ENCODE measurements around the gene EYA2. TPM values are rescaled to one million over a fixed set of nuclear protein-coding genes. Genes with fewer than 3 reads are reported as not detected.

Gene EYA2
- polyA plus RNA-seq, 1 donor (not counting 4 experiments of a cell fraction or from before 2014, with no cell fraction given): not detected

DNA sequence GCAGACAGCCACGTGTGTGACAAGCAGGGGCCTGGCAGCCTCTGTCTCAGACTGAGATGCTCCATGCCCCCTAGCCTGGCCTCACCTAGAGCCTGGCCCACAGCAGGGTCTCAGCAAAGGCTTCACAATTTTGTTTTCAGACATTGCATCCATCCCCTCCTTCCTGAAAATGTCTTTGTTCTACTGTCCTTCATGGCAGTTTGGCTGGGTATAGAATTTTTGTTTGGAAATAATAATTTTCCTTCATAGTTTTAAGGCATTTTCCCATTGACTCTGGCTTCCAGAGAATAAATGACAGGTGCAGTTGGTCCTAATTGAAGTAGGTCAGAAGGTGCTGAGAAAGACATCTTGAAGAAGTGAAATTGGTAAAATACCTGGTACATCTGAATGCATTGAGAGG lies 216.2 kb downstream of the EYA2 start:
- FAIRE-seq (no peak), DNase-seq (ENCODE audit: low read depth, low spot score) (no peak)
- H3K4me3 ChIP-seq (ENCODE audit: control insufficient read depth in 2 of 3, extremely low read depth in 1 of 3, insufficient read depth in 2 of 3, low read depth in 1 of 3, low read length in 3 of 3): no peak overlapping the region
- dilution Hi-C loops (cut with MboI; ENCODE audit: extremely low pct_ligation_motif_present, low sequenced_read_pairs): no loop called here
- H2AFZ ChIP-seq (ENCODE audit: control insufficient read depth, low read length): no peak overlapping the region
- TF ChIP-seq, protein P1, sequence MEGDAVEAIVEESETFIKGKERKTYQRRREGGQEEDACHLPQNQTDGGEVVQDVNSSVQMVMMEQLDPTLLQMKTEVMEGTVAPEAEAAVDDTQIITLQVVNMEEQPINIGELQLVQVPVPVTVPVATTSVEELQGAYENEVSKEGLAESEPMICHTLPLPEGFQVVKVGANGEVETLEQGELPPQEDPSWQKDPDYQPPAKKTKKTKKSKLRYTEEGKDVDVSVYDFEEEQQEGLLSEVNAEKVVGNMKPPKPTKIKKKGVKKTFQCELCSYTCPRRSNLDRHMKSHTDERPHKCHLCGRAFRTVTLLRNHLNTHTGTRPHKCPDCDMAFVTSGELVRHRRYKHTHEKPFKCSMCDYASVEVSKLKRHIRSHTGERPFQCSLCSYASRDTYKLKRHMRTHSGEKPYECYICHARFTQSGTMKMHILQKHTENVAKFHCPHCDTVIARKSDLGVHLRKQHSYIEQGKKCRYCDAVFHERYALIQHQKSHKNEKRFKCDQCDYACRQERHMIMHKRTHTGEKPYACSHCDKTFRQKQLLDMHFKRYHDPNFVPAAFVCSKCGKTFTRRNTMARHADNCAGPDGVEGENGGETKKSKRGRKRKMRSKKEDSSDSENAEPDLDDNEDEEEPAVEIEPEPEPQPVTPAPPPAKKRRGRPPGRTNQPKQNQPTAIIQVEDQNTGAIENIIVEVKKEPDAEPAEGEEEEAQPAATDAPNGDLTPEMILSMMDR (optimal IDR thresholded peaks at IDR 0.05 in 1 of 3, IDR thresholded peaks at IDR 0.05 in 1 of 3, conservative IDR thresholded peaks at IDR 0.05 in 1 of 3; ENCODE audit: extremely low read depth in 1 of 3, insufficient read depth in 2 of 3, low read length in 3 of 3): no peak
- no peak for TF ChIP-seq EZH2 (IDR thresholded peaks at IDR 0.05; ENCODE audit: low read length)
- peaks cover 6% of the 10 kb centered on the region for H3K9me3 ChIP-seq (ENCODE audit: control insufficient read depth, low read depth, low read length)
- H3K4me2 ChIP-seq (ENCODE audit: control insufficient read depth, extremely low read depth, insufficient read depth, low read depth, low read length): no peak overlapping the region
- H3K36me3 ChIP-seq (ENCODE audit: control insufficient read depth in 2 of 2, extremely low read depth in 1 of 2, insufficient read depth in 2 of 2, low read length in 2 of 2): no peaks in the 10 kb centered on the region
- H4K20me1 ChIP-seq (ENCODE audit: control insufficient read depth, extremely low read depth, insufficient read depth, low read length): no peaks in the 10 kb centered on the region
- no peak overlapping the region for H3K9ac ChIP-seq (ENCODE audit: control insufficient read depth, extremely low read depth, insufficient read depth, low read length)
- no peaks in the 10 kb centered on the region for H3K9me1 ChIP-seq (ENCODE audit: control insufficient read depth, extremely low read depth, insufficient read depth, low read length)
- no peaks in the 10 kb centered on the region for H3K27me3 ChIP-seq (ENCODE audit: control insufficient read depth, extremely low read depth, insufficient read depth, low read length)
- H3K4me1 ChIP-seq (ENCODE audit: control insufficient read depth, extremely low read depth, insufficient read depth, low read length): no peaks in the 10 kb centered on the region
- H3K79me2 ChIP-seq (ENCODE audit: control insufficient read depth, insufficient read depth, low read length): no peaks in the 10 kb centered on the region
- no peak overlapping the region for H3K27ac ChIP-seq (ENCODE audit: control insufficient read depth, insufficient read depth, low read length)

DNA sequence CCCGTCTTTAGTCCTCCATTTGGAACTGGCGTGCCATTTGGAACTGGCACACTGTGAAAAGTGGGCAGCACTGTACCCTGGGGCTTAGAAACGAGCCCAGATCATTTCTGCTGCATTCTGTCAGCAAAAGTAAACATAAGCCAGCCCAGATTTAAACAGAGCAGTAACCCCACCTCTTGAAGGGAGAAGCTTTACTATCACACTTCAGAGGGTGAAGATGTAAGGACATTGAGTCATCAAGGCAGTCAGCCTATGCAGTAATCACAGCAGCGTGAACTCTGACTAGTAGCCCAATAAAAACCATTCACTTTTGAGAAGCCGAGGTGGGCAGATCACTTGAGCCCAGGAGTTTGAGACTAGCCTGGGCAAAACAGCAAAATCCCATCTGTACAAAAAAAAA lies 216.9 kb downstream of the EYA2 start:
- H3K9me3 ChIP-seq (ENCODE audit: control insufficient read depth, low read depth, low read length): peaks cover 6% of the 10 kb centered on the region

More for the DNA sequence above, 216.9 kb downstream of the EYA2 start:
- no peak for DNase-seq (ENCODE audit: low read depth, low spot score)
- H3K4me3 ChIP-seq (ENCODE audit: control insufficient read depth in 2 of 3, extremely low read depth in 1 of 3, insufficient read depth in 2 of 3, low read depth in 1 of 3, low read length in 3 of 3): no peak overlapping the region
- no peaks in the 10 kb centered on the region for H3K27me3 ChIP-seq (ENCODE audit: control insufficient read depth, extremely low read depth, insufficient read depth, low read length)
- H2AFZ ChIP-seq (ENCODE audit: control insufficient read depth, low read length): no peak overlapping the region
- no peak for FAIRE-seq
- H3K27ac ChIP-seq (ENCODE audit: control insufficient read depth, insufficient read depth, low read length): no peak overlapping the region
- H4K20me1 ChIP-seq (ENCODE audit: control insufficient read depth, extremely low read depth, insufficient read depth, low read length): no peaks in the 10 kb centered on the region
- no peak overlapping the region for H3K4me2 ChIP-seq (ENCODE audit: control insufficient read depth, extremely low read depth, insufficient read depth, low read depth, low read length)
- no peaks in the 10 kb centered on the region for H3K9me1 ChIP-seq (ENCODE audit: control insufficient read depth, extremely low read depth, insufficient read depth, low read length)
- H3K9ac ChIP-seq (ENCODE audit: control insufficient read depth, extremely low read depth, insufficient read depth, low read length): no peak overlapping the region
- H3K36me3 ChIP-seq (ENCODE audit: control insufficient read depth in 2 of 2, extremely low read depth in 1 of 2, insufficient read depth in 2 of 2, low read length in 2 of 2): no peaks in the 10 kb centered on the region
- TF ChIP-seq, protein P1 (optimal IDR thresholded peaks at IDR 0.05 in 1 of 3, IDR thresholded peaks at IDR 0.05 in 1 of 3, conservative IDR thresholded peaks at IDR 0.05 in 1 of 3; ENCODE audit: extremely low read depth in 1 of 3, insufficient read depth in 2 of 3, low read length in 3 of 3): no peak
- TF ChIP-seq EZH2 (IDR thresholded peaks at IDR 0.05; ENCODE audit: low read length): no peak
- H3K79me2 ChIP-seq (ENCODE audit: control insufficient read depth, insufficient read depth, low read length): no peaks in the 10 kb centered on the region
- dilution Hi-C loops (cut with MboI; ENCODE audit: extremely low pct_ligation_motif_present, low sequenced_read_pairs): no loop called here
- H3K4me1 ChIP-seq (ENCODE audit: control insufficient read depth, extremely low read depth, insufficient read depth, low read length): no peaks in the 10 kb centered on the region
